ENCODE measurements around the gene FEZF2. TPM values are rescaled to one million over a fixed set of nuclear protein-coding genes. Genes with fewer than 3 reads are reported as not detected.

The FEZF2 gene
- total and polyA plus RNA-seq, 9 of the 15 experiments (the other 6 are each of a cell fraction or from before 2014, with no cell fraction given), result not detected

DNA sequence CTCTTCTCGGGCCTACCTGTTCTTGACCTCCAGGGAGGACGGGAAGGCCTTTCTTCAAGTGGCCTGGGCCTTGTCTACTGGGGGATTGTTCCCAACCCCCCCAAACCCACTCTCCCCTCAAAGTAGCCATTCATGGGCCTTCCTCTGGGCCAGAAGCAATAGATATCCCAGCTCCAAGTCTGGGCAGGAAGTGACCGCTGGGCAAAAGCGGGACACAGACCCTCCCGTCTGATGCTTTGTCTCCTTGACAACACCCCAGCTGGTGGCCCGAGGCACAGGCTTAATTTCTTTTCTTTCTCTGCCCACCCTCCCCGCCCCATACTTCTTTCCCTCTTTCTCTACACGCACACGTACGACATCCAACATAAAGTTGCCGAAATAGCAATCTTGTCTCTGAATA is 41.4 kb upstream of the FEZF2 start:
- no peak for TF ChIP-seq OTX1 (CRISPR knock-in tag; IDR thresholded peaks at IDR 0.05)
- TF ChIP-seq TAF1 (IDR thresholded peaks at IDR 0.05; ENCODE audit: control insufficient read depth, extremely low read depth, insufficient read depth, low read length, severe bottlenecking), result no peak
- no peak for TF ChIP-seq SMARCA5 (IDR thresholded peaks at IDR 0.05)
- TF ChIP-seq, protein P1, sequence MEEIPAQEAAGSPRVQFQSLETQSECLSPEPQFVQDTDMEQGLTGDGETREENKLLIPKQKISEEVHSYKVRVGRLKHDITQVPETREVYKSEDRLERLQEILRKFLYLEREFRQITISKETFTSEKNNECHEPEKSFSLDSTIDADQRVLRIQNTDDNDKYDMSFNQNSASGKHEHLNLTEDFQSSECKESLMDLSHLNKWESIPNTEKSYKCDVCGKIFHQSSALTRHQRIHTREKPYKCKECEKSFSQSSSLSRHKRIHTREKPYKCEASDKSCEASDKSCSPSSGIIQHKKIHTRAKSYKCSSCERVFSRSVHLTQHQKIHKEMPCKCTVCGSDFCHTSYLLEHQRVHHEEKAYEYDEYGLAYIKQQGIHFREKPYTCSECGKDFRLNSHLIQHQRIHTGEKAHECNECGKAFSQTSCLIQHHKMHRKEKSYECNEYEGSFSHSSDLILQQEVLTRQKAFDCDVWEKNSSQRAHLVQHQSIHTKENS (CRISPR knock-in tag; IDR thresholded peaks at IDR 0.05), result no peak
- H4K20me1 ChIP-seq (replicated peaks; ENCODE audit: control insufficient read depth, insufficient read depth, low read length), result no peaks in the 10 kb centered on the region
- ChIA-PET CTCF (ENCODE audit: low intra/inter-chr PET ratio) (no interaction called here), POLR2A (no interaction called here)
- no peak for FAIRE-seq
- H3K4me1 ChIP-seq (replicated peaks in 1 of 2; ENCODE audit: control insufficient read depth in 2 of 2, insufficient read depth in 2 of 2, low read length in 2 of 2), result no peaks in the 10 kb centered on the region
- no peak overlapping the region for H3K9ac ChIP-seq (ENCODE audit: insufficient read depth in 1 of 2, low read depth in 2 of 2, low read length in 2 of 2)
- H3K27ac ChIP-seq (ENCODE audit: extremely low read depth, low read depth, low read length), result no peak overlapping the region
- H3K36me3 ChIP-seq (ENCODE audit: control insufficient read depth, insufficient read depth, low read length), result no peaks in the 10 kb centered on the region
- no TSS peak for BruUV-seq (replicated peaks)
- no peaks in the 10 kb centered on the region for H3K79me2 ChIP-seq (ENCODE audit: control insufficient read depth, insufficient read depth, low read length)
- no peak overlapping the region for H3K4me3 ChIP-seq
- in situ Hi-C loops (cut with MboI) (no loop called here), intact Hi-C loops (cut with micrococcal nuclease) (no loop called here)
- no peak for DNase-seq (ENCODE audit: extremely low read depth in 1 of 4, low spot score in 3 of 4)
- H3K27me3 ChIP-seq (ENCODE audit: control insufficient read depth in 2 of 2, insufficient read depth in 2 of 2, low read length in 2 of 2), result no peaks in the 10 kb centered on the region; a peak in 1 of 5 replicates
- 0% methylated on average over 1 of the region's 11 CpGs for WGBS (ENCODE audit: insufficient coverage, low coverage, missing lambda C conversion rate)
- no peaks in the 10 kb centered on the region for H3K9me1 ChIP-seq (ENCODE audit: control insufficient read depth, insufficient read depth, low read length)
- no peak overlapping the region for H3K4me2 ChIP-seq (ENCODE audit: insufficient read depth, low read length)
- H3K9me3 ChIP-seq (replicated peaks; ENCODE audit: control insufficient read depth, insufficient read depth, low read depth, low read length), result no peaks in the 10 kb centered on the region
- ATAC-seq, result no peak
- H2AFZ ChIP-seq (ENCODE audit: low read depth, low read length), result no peak overlapping the region

DNA sequence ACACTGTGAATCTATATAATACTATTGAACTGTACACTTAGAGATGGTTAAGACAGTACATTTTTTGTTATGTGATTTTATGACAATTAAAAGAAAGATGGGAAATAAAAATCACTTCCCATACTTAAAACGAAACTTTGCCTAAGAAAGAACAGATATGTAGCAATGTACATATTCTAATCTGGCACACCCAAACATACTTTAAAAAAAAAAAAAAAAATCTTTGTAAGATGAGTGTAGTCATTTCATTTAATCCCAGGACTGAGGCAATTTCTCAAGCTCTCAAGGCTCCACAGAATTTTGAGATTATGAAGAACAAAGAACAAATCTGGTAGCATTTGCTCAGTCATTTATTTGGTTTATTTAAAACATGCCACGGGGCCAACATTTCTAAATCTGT is 40.3 kb upstream of the FEZF2 start:
- in situ Hi-C loops (cut with MboI), result no loop called here
- CTCF ChIA-PET (ENCODE audit: low intra/inter-chr PET ratio), result no interaction called here
- FAIRE-seq, result no peak
- Histone ChIP-seq H3K36me3 (ENCODE audit: control insufficient read depth, insufficient read depth, low read length) (no peaks in the 10 kb centered on the region), H2AFZ (ENCODE audit: low read depth, low read length) (no peak overlapping the region), H3K27ac (ENCODE audit: extremely low read depth, low read depth, low read length) (no peak overlapping the region), H3K27me3 (ENCODE audit: control insufficient read depth in 2 of 2, insufficient read depth in 2 of 2, low read length in 2 of 2) (no peaks in the 10 kb centered on the region; a peak in 1 of 5 replicates), H3K9me3 (replicated peaks; ENCODE audit: control insufficient read depth, insufficient read depth, low read depth, low read length) (no peaks in the 10 kb centered on the region), H3K79me2 (ENCODE audit: control insufficient read depth, insufficient read depth, low read length) (no peaks in the 10 kb centered on the region), H3K4me2 (ENCODE audit: insufficient read depth, low read length) (no peak overlapping the region), H3K9ac (ENCODE audit: insufficient read depth in 1 of 2, low read depth in 2 of 2, low read length in 2 of 2) (no peak overlapping the region), H3K9me1 (ENCODE audit: control insufficient read depth, insufficient read depth, low read length) (no peaks in the 10 kb centered on the region), H3K4me1 (replicated peaks in 1 of 2; ENCODE audit: control insufficient read depth in 2 of 2, insufficient read depth in 2 of 2, low read length in 2 of 2) (no peaks in the 10 kb centered on the region), H4K20me1 (replicated peaks; ENCODE audit: control insufficient read depth, insufficient read depth, low read length) (no peaks in the 10 kb centered on the region), H3K4me3 (no peak overlapping the region)
- no peak for ATAC-seq
- intact Hi-C loops (cut with micrococcal nuclease), result no loop called here
- POLR2A ChIA-PET, result no interaction called here
- WGBS (ENCODE audit: insufficient coverage, low coverage, missing lambda C conversion rate), result 0% methylated on average over 2 of the region's 2 CpGs
- no peak for DNase-seq (ENCODE audit: extremely low read depth in 1 of 4, low spot score in 3 of 4)
- BruUV-seq (replicated peaks), result no TSS peak
- TF ChIP-seq, protein P2, sequence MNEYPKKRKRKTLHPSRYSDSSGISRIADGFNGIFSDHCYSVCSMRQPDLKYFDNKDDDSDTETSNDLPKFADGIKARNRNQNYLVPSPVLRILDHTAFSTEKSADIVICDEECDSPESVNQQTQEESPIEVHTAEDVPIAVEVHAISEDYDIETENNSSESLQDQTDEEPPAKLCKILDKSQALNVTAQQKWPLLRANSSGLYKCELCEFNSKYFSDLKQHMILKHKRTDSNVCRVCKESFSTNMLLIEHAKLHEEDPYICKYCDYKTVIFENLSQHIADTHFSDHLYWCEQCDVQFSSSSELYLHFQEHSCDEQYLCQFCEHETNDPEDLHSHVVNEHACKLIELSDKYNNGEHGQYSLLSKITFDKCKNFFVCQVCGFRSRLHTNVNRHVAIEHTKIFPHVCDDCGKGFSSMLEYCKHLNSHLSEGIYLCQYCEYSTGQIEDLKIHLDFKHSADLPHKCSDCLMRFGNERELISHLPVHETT (CRISPR knock-in tag; conservative IDR thresholded peaks at IDR 0.05 in 1 of 2, IDR thresholded peaks at IDR 0.05 in 1 of 2), result no peak
- no peak for TF ChIP-seq RHOXF2B (CRISPR knock-in tag; conservative IDR thresholded peaks at IDR 0.05)
- TF ChIP-seq LCOR (CRISPR knock-in tag; IDR thresholded peaks at IDR 0.05), result no peak
- no peak for TF ChIP-seq RCOR1 (IDR thresholded peaks at IDR 0.05; ENCODE audit: borderline replicate concordance in 1 of 2, low read depth in 2 of 2, low read length in 2 of 2)
- TF ChIP-seq FOXK2 (conservative IDR thresholded peaks at IDR 0.05 in 1 of 2, IDR thresholded peaks at IDR 0.05 in 1 of 2; ENCODE audit: low read depth in 2 of 2), result no peak
- TF ChIP-seq, protein P3, sequence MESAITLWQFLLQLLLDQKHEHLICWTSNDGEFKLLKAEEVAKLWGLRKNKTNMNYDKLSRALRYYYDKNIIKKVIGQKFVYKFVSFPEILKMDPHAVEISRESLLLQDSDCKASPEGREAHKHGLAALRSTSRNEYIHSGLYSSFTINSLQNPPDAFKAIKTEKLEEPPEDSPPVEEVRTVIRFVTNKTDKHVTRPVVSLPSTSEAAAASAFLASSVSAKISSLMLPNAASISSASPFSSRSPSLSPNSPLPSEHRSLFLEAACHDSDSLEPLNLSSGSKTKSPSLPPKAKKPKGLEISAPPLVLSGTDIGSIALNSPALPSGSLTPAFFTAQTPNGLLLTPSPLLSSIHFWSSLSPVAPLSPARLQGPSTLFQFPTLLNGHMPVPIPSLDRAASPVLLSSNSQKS (CRISPR knock-in tag; IDR thresholded peaks at IDR 0.05), result no peak
- TF ChIP-seq, protein P4, sequence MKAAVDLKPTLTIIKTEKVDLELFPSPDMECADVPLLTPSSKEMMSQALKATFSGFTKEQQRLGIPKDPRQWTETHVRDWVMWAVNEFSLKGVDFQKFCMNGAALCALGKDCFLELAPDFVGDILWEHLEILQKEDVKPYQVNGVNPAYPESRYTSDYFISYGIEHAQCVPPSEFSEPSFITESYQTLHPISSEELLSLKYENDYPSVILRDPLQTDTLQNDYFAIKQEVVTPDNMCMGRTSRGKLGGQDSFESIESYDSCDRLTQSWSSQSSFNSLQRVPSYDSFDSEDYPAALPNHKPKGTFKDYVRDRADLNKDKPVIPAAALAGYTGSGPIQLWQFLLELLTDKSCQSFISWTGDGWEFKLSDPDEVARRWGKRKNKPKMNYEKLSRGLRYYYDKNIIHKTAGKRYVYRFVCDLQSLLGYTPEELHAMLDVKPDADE (conservative IDR thresholded peaks at IDR 0.05; ENCODE audit: control insufficient read depth, low read depth, low read length), result no peak
